Mucosa of gallbladder (tissue), 1 donor: ENCODE data around the gene CACNG5. TPM values are rescaled to one million over a fixed set of nuclear protein-coding genes. Genes with fewer than 3 reads are reported as not detected.

ENCODE experiments used
- DNase-seq: peaks from one replicate; pipeline ENCODE4 v3.0.0-alpha.2; 2020; ENCODE audit warnings: low spot score
- total RNA-seq: library from RNA; stranded (reverse); gene quantifications from one replicate; pipeline ENCODE4 v1.2.1, GENCODE V29; 2021
- donor health status: DM: no; HTN: no; CAD: no.

The CACNG5 gene
- total RNA-seq, 1 donor from 2014 or later = not detected

GRCh38 chr17:66904760-66905624 lies 70.1 kb downstream of the CACNG5 start:
- DNase-seq = peak; percentile 44

DNA sequence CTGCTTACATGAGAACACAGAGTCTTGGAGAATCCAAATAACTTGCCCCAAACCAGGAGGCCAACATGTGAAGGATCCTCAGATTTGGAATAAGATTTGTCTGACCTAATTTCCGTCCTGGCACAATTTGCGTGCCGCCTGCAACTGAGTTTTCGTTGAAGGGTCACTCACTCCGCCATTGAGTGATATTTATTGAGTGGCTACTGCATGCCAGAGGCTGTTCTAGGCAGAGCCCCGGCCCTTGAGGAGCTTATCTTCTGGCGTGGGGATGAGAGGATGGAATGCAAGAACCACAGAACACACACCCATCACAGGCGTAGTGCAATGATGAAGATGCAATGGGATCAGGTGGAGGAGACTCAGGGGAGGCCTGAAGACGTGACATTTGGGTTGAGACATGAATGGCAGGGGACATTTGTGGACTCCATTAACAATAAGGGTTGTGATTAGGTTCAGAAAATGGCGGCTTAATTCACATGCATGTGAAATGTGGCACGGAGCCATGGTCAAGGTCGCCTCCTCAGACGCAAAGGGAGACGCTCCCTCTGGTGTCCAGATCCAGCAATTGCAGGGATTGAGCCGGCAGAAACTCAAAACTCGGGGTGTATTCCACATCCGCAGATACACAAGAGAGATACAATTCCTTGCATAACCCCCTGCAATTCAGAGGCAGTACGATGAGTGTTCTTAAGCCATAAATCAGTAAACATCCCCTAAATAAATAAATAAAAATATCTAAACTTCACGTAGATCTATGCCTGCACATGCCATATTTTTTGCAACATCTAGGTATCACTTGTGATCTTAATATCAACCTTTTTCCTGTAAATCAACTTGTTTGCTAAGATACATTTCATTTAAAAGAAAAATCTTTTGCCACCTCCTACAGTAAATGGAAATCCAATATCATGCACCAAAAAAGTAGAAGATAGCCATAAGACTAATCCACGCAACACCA lies 71.7 kb downstream of the CACNG5 start:
- peak; percentile 85 for DNase-seq

GRCh38 chr17:66909804-66910373 lies 75.0 kb downstream of the CACNG5 start:
- DNase-seq = no peak

DNA sequence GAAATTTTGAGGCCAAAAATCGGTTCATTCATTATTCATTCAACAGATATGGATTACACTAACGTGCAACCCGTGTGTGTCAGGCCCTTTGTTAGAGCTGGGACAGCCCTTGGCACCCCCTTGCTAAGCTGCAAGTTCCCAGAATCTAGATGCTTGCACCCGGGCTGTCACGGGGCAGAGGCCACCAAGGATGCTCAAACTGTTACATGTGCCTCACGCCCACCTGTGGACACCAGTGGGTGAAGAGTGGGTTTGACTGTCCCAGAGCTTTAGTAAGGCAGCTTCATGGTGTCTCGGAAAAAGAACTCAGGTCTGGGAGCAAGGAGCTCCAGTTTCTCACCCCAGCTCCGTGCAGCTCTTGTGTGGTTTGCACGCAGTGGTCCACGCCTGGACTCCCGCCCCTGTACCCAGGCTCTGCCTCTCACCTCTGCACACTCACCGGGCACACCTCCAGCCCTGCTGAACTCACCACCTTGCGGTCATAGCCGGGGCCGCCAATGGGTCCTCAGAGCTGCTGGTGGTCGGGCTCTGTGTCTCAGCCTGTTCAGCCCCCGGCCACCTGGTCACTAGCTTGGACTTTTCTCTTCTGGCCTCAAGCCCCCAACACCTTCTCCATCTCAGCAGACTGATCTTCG lies 75.9 kb downstream of the CACNG5 start:
- no peak for DNase-seq

DNA sequence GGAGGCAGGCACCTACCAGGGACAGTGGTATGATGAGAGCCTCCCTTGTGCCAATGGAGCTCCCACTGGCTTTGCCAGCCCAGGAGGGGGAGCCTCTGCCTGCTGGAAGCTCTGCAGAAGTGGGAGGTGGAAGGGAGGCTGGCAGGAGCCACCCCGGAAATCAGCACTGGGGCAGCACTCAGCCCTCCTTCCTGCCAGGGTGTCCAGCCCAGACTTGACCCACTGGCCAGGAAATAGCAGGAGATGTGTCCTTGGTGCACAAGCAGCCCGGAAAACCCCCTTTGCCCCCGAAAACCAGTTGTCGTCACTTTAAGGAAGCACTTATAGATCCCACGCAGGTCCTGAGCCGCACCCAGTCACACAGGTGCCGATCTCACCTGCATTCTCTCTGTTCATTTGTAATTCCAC lies 80.3 kb downstream of the CACNG5 start:
- DNase-seq = peak; percentile 47

DNA sequence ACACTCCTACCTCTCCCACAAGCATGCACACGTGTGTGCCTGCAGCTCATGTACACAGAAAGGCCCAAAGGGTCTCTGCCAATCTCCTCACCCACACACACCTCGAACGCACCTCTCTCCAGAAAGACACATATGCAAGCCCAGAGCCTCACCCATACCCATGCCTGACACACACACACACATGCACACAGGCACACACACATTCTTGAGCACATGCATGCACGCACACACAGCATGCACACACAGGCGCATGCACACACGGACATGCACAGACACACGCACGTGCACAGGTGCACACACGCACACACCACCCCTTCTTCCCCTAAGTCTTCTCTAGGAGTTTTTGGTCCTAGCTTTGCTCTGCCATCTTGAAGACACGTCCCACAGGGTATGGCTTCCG lies 80.9 kb downstream of the CACNG5 start:
- DNase-seq = no peak

DNA sequence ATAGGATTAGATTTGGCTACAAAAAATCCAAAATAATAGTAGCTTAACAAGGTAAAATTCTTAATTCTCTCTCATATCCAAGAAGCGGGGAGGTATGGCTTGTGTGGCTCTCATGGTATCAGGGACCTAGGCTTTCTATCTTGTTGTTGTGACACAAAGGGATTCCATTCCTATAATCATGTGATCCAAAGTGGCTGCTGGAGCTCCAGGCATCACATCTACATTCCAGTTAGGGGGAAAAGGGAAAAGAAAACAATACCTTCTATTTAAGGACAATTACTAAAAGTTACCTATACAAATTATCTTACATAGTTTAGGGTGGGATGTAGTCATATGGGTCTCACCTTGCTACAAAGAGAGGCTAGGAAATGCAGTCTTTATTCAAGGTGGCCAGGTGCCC lies 82.0 kb downstream of the CACNG5 start:
- DNase-seq = no peak

- no peak for DNase-seq
These were observed 84.0 kb downstream of the CACNG5 start for GRCh38 chr17:66918896-66919295.

- no peak for DNase-seq
These were observed 85.5 kb downstream of the CACNG5 start for GRCh38 chr17:66920435-66920834.

- no peak for DNase-seq
These were observed 86.0 kb downstream of the CACNG5 start for GRCh38 chr17:66920950-66921349.

- DNase-seq = no peak
These were observed 89.0 kb downstream of the CACNG5 start for GRCh38 chr17:66923886-66924285.

DNA sequence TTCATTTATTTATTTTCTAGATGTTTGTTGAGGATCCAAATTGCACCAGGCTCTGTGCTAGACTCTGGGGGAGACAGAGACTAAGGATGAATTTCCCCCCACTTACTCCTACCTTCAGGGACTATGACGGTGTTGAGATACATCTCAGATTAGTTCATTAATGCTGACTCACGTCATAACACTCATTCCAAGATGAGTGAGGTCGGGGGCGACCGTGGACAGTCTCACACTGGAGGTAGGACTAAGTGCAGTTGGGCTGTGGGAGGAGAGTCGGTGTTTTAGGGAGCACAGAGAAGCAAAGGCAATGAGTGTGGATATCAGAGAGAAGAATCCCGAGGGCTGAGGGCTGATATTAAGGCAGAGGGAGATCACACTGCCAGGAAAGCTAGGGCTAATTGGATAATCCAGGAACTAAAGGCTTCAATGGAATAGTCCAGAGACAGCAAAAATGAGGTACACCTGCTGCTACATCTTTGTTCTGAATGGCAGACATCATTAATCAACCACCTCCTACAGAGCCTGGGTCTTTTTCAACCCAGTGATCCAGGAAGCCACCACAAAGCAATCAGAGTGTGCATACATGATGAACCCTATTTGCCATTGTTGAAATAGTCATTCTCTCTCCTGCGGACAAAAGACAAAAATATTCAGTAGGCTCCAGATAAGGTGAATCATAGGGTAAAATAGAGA lies 91.0 kb downstream of the CACNG5 start:
- no peak for DNase-seq

- DNase-seq = no peak
These were observed 94.0 kb downstream of the CACNG5 start for GRCh38 chr17:66928949-66929348.

DNA sequence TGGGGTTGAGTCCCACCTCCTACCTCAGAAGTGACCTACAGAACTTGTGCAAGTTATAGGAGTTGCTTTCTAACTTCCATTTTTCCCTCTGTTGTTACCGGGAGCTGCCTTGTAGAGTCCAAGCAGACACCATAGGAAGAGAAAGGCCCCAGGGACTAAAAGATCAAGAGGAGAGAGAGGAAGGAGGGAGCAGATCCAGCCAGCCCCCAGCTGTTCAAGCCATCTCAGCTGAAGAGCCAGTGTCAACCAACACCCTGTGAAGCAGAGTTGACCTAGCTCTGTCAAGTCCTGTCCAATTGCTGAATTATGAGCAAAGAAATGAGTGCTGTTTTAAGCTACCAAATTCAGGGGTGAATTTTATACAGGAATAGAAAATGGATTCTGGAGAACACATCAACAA lies 94.7 kb downstream of the CACNG5 start:
- DNase-seq = no peak

DNA sequence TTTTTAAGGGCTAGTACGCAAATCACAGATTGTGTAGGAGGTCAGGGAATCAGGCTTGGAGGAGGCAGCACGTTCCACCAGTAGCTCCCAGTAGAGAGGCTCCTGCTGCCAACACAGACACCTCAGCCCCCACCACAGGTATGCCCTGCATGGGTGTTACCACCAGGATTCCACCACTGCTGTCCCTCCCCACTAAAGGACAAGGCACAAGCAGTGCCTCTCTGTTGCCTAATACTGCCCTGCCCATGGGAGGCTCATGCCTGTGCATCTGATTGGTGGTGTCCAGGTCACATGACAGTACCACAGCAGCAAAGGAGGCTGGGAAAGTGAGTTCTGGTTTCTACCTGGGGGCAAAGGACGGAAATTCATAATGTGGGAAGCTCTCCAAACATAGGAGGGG lies 96.0 kb downstream of the CACNG5 start:
- no peak for DNase-seq

DNA sequence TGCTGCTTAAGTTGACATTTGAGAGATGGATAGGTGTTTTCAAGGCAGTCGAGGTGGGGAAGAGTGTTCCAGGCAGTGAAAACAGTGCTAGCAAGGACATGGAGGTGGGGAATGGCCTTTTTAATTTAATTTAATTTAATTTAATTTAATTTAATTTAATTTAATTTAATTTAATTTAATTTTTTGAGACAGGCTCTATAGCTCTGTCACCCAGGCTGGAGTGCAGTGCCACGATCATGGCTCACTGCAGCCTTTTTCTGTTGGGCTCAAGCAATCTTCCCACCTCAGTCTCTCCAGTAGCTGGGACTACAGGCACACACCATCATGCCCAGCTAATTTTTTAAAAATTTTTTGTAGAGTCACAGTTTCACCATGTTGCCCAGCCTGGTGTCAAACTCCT lies 97.4 kb downstream of the CACNG5 start:
- no peak for DNase-seq

GRCh38 chr17:66934040-66934439 lies 99.1 kb downstream of the CACNG5 start:
- no peak for DNase-seq
